RWPE2 (cell line): ENCODE results near the gene IPCEF1.

Experiments used
- ATAC-seq: fragments of 200-7000 bp; cut with Tn5 transposase; 3 replicates; pipeline ENCODE4 v1.9.1; 2021; ENCODE audit warnings: low read depth
- DNase-seq: peaks from one replicate; pipeline ENCODE4 v3.0.0-alpha.2; 2020; ENCODE audit warnings: low spot score
- H3K27ac ChIP-seq: fragments of 450-650 bp; 2 replicates; pipeline ENCODE4 v1.5.1; 2017; ENCODE audit warnings: mild to moderate bottlenecking; ENCODE audit not compliant: poor library complexity, severe bottlenecking
- H3K27me3 ChIP-seq: fragments of 250-450 bp; sonication (Bioruptor Pico); 2 replicates; pipeline ENCODE4 v1.5.1; 2021; ENCODE audit warnings: mild to moderate bottlenecking, moderate library complexity; ENCODE audit not compliant: insufficient read depth, poor library complexity, severe bottlenecking
- H3K36me3 ChIP-seq: fragments of 250-450 bp; sonication (Bioruptor Pico); 2 replicates; pipeline ENCODE4 v1.5.1; 2020; ENCODE audit warnings: low read depth, mild to moderate bottlenecking, moderate library complexity
- H3K4me1 ChIP-seq: fragments of 250-450 bp; sonication (Bioruptor Pico); 2 replicates; pipeline ENCODE4 v1.5.1; 2021; ENCODE audit warnings: mild to moderate bottlenecking, moderate library complexity; ENCODE audit not compliant: insufficient read depth, poor library complexity, severe bottlenecking
- H3K4me3 ChIP-seq: fragments of 250-450 bp; sonication (Bioruptor Pico); 2 replicates; pipeline ENCODE4 v1.5.1; 2021; ENCODE audit warnings: mild to moderate bottlenecking, moderate library complexity; ENCODE audit not compliant: severe bottlenecking
- H3K9me3 ChIP-seq: fragments of 250-450 bp; sonication (Bioruptor Pico); 2 replicates; pipeline ENCODE4 v1.5.1; 2021; ENCODE audit warnings: mild to moderate bottlenecking, moderate library complexity; ENCODE audit not compliant: severe bottlenecking
- CTCF ChIP-seq: fragments of 450-650 bp; IDR thresholded peaks from one replicate; pipeline ENCODE4 v1.5.1; 2017; ENCODE audit warnings: mild to moderate bottlenecking, moderate library complexity; ENCODE audit not compliant: poor library complexity, severe bottlenecking

IPCEF1 gene

GRCh38 chr6:154359679-154360078 is 3.1 kb upstream of the IPCEF1 start:
- ATAC-seq = no peak
- no peak for DNase-seq
- H3K9me3 ChIP-seq = no peaks in the 10 kb centered on the region
- H3K36me3 ChIP-seq = no peaks in the 10 kb centered on the region
- no peak overlapping the region for H3K4me3 ChIP-seq
- no peaks in the 10 kb centered on the region for H3K4me1 ChIP-seq
- no peak overlapping the region for H3K27ac ChIP-seq
- no peak for TF ChIP-seq CTCF
- H3K27me3 ChIP-seq = no peaks in the 10 kb centered on the region

- H3K27me3 ChIP-seq = no peaks in the 10 kb centered on the region
- H3K4me1 ChIP-seq = no peaks in the 10 kb centered on the region
- DNase-seq = no peak
- no peak overlapping the region for H3K27ac ChIP-seq
- no peak for TF ChIP-seq CTCF
- H3K36me3 ChIP-seq = no peaks in the 10 kb centered on the region
- no peak for ATAC-seq
- H3K9me3 ChIP-seq = no peaks in the 10 kb centered on the region
- no peak overlapping the region for H3K4me3 ChIP-seq
These were observed 2.6 kb upstream of the IPCEF1 start for GRCh38 chr6:154359161-154359574.

DNA sequence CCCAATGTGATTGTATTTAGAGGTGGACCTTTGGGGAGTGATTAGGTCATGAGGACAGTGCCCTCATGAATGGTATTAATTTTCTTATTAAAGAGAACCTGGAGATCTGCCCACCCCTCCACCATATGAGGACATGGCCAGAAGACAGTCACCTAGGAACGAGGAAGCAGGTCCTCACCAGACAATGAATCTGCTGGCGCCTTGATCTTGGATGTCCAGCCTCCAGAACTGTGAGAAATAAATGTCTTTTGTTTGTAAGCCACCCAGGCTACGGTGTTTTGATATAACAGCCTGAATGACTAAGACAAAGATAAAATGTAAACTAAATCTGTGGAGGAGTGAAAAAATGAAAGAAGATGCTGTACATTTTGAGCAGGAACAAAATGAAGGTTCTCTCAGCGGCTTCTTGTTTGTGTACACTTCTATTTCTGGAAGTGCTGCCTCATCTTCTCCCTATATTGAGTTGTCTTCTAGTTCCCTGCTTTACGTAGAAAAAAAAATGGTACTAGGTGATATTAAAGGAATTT is 1.5 kb upstream of the IPCEF1 start:
- ATAC-seq (no peak), DNase-seq (no peak)
- Histone ChIP-seq H3K36me3 (no peaks in the 10 kb centered on the region), H3K27me3 (no peaks in the 10 kb centered on the region), H3K27ac (no peak overlapping the region), H3K4me1 (no peaks in the 10 kb centered on the region), H3K9me3 (no peaks in the 10 kb centered on the region), H3K4me3 (no peak overlapping the region)
- TF ChIP-seq CTCF = no peak

- no peaks in the 10 kb centered on the region for H3K27me3 ChIP-seq
- H3K36me3 ChIP-seq = no peaks in the 10 kb centered on the region
- H3K27ac ChIP-seq = no peak overlapping the region
- DNase-seq (no peak), ATAC-seq (no peak)
- no peaks in the 10 kb centered on the region for H3K4me1 ChIP-seq
- H3K9me3 ChIP-seq = no peaks in the 10 kb centered on the region
- no peak overlapping the region for H3K4me3 ChIP-seq
- no peak for TF ChIP-seq CTCF
These were observed 490 bp downstream of the IPCEF1 start for GRCh38 chr6:154356113-154356512.

DNA sequence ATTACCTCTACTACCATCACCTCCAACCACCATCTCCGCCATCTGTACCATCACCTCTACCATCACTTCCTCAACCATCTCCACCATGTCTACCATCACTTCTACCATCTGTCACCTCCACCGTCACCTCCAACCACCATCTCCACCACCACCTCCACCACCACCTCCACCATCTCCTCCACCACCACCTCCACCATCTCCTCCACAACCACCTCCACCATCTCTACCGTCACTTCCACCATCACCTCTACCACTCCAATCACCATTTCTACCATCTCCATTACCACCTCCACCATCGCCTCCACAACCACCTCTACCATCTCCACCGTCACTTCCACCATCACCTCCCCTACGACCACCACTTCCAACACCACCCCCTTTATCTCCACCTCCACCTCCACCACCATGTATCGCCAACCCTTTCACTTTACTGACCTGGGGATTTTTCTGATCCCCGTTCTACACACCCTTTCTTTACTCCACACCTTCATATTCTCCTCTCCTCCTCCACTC is 2.3 kb downstream of the IPCEF1 start:
- Histone ChIP-seq H3K27me3 (no peaks in the 10 kb centered on the region), H3K36me3 (no peaks in the 10 kb centered on the region), H3K4me3 (no peak overlapping the region), H3K4me1 (no peaks in the 10 kb centered on the region), H3K27ac (no peak overlapping the region), H3K9me3 (no peaks in the 10 kb centered on the region)
- ATAC-seq = no peak
- no peak for DNase-seq
- no peak for TF ChIP-seq CTCF
